Activated gamma-delta T cell (primary cell): ENCODE results near the gene GCK.

Experiments used
- DNase-seq: peaks from one replicate; lab custom pipeline; 2025; lab: John Stamatoyannopoulos, UW

The GCK gene

GRCh38 chr7:44104860-44105771 is 84.1 kb downstream of the GCK start:
- no peak for DNase-seq

DNA sequence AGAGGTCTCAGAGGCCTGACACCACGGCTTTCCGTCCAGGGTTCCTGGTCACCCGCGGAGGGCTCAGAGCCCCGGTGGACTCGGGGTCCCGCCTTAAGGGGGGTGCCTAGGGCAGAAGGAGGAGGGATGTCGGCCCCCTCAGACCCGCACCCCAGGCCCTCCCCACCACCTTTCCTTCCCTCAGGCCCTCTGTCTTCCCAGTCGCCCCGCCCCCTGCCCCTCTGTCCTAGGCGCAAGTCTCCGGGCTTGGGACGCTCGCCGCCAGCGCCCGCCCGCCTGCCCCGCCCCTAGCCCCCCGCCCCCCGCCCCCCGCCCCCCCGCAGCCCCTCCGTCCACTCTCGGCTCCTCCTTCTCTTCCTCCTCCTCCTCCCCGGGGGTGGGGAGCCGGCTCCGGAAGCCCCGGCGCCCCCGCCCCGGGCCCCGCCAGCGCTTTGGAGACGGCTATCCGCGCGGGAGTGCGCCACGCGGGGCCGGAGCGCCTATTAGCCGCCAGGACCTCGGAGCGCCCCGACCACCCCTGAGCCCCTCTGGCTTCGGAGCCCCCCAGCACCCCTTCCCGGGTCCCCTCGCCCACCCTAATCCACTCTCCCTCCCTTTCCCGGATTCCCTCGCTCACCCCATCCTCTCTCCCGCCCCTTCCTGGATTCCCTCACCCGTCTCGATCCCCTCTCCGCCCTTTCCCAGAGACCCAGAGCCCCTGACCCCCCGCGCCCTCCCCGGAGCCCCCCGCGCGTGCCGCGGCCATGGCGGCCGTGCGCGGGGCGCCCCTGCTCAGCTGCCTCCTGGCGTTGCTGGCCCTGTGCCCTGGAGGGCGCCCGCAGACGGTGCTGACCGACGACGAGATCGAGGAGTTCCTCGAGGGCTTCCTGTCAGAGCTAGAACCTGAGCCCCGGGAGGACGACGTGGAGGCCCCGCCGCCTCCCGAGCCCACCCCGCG is 85.0 kb downstream of the GCK start, which contains the start of gene AEBP1:
AEBP1 (plus strand) TSS at position 423 of the 937 bp plus-strand sequence; CDS start at position 744, 321 bp downstream.
- no peak for DNase-seq

DNA sequence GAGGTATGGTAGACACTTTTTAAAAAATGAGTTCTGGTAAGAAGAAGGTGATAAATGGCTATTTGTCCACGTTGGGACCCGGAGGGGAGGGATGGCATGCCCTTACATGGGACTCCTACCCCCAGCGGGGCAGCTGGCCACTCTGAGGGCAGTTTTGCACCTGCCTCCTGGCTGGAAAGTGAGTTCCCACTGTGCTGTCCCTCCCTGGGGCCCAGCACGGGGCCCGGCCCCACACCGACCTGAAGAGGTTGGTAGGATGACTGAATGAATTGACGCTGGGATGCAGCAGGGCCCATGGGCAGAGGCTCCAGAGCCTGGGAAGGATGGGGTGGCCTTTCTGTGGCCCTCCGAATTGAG is 85.7 kb downstream of the GCK start:
- no peak for DNase-seq

- no peak for DNase-seq
Observed at GRCh38 chr7:44102846-44103565, 86.2 kb downstream of the GCK start.

GRCh38 chr7:44101966-44102845 is 87.0 kb downstream of the GCK start:
- DNase-seq = no peak

- DNase-seq = no peak
Observed at GRCh38 chr7:44101303-44101965, 87.8 kb downstream of the GCK start.

GRCh38 chr7:44100458-44101302 is 88.6 kb downstream of the GCK start:
- no peak for DNase-seq

DNA sequence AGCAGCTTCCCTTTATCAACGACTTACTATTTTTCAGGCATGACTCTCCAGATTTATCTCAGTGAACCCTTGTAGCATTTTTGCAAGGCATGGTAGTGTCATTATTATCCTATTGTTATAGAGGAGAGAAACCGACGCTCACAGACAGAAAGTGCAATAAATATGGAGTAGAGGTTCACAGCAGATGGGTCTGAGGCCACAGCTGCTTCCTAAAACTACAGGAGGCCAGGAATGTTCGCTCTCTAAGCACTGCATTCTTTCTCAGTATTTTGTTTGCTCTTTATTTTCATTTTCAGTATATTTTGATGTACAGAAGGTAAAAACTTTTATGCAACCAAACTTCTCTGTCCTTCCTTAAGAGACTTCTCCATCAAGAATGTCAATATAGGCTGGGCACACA is 89.6 kb downstream of the GCK start:
- DNase-seq = no peak

GRCh38 chr7:44098092-44099068 is 90.9 kb downstream of the GCK start:
- no peak for DNase-seq

DNA sequence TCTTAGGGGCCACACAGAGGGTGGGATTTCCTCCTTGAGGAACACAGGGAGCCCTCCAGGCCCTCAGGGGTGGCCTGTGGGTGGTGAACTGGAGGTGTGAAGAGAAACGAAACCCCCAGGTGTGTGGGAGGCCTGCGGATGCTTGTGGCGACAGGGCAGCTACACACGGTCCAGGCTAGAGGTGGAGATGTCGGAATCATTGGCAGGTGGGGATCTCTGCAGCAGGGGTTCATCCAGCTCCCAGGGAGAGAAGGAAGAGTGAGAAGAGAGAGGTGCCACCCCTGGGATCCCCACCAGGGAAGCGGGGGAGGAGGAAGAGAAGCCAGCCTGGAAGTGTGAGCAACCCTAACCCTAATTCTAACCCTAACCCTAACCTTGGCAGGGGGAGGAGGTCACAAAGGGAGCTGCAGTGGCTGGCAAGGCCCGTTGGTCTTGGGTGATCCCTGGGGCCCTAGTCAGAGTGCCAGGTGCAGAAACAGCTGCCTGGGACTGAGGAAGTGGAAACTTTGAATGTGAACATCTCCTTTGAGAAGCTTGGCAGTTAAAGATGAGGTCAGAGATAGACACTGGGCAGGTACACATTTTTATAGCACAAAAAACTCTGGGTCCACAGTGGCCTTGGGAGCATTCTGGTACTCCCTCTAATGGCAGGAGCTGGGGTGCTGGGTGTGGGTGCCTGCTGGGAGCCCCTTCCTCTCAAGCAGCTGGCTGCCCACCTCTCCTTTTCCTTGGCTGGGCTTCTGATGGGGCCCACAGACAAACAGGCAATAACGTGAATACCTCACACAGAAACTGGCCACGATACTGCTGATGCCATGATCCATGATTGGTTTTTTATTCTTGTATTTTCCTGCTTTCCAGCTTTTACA is 91.9 kb downstream of the GCK start:
- no peak for DNase-seq

- DNase-seq = no peak
Observed at GRCh38 chr7:44096326-44096881, 92.8 kb downstream of the GCK start.

GRCh38 chr7:44095781-44096180 is 93.5 kb downstream of the GCK start:
- DNase-seq = no peak

GRCh38 chr7:44094883-44095592 is 94.2 kb downstream of the GCK start:
- DNase-seq = no peak

GRCh38 chr7:44094365-44094764 is 94.9 kb downstream of the GCK start:
- DNase-seq = no peak
